Right lobe of liver (tissue), 4 donors: ENCODE measurements around the gene C6orf132.

Source experiments
- POLR2A ChIP-seq: fragments of 450-650 bp; IDR thresholded peaks from one replicate; pipeline ENCODE4 v1.6.1; 2017; ENCODE audit warnings: antibody characterized with exemption, mild to moderate bottlenecking
- TF ChIP-seq, protein P1 (sequence below), 4 donors: fragments of 200-600 bp in 3 of 4; fragments of 450-650 bp in 1 of 4; IDR thresholded peaks; one replicate each; pipeline versions ENCODE4 v1.5.1 to v1.8.0; 2016 to 2022; ENCODE audit warnings: antibody characterized with exemption in 4 of 4, mild to moderate bottlenecking in 2 of 4
- donor health status: DM: no; HTN: no; CAD: no.
- donor health status: DM: no; HTN: no; CAD: no.
- donor health status: DM: no; HTN: yes; CAD: no.

DNA sequence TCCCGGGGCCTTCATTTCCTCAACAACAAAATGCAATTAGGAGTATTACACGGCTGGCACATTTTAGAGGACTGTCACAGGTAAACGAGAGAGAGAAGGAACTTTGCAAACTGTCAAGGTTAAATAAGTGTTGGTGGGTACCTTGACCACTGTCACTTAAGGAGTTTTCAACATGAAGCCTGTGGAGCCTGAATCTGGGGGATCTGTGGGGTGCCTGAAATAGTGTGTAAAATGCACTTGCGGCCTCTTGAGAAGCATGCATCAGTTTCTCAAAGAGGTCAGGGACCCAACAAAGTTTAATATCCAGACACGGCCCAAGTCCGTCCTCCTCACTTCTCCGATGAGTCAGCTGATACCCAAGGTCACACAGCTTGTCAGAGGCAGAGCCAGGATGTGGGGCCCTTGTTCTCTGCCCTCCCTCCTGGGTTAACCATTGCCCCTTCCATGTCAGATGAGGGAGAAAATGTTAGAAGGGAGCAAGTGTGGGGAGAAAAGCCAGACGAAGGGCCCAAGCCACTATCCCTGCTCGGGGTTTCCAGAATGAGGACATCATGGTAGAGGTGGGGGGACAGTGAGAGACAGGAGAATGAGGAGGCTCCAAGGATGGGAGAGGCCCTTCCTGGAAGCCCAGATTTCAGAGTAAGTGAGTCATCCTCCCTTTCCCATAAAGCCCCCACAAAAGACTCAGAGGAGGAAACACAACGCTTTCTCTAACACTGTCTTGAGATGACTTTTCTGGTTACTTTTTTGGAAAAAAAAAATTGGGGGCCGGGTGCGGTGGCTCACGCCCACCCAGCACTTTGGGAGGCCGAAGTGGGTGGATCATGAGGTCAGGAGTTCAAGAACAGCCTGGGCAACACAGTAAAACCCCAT, 42.2 kb downstream of the C6orf132 start:
- TF ChIP-seq, protein P1, sequence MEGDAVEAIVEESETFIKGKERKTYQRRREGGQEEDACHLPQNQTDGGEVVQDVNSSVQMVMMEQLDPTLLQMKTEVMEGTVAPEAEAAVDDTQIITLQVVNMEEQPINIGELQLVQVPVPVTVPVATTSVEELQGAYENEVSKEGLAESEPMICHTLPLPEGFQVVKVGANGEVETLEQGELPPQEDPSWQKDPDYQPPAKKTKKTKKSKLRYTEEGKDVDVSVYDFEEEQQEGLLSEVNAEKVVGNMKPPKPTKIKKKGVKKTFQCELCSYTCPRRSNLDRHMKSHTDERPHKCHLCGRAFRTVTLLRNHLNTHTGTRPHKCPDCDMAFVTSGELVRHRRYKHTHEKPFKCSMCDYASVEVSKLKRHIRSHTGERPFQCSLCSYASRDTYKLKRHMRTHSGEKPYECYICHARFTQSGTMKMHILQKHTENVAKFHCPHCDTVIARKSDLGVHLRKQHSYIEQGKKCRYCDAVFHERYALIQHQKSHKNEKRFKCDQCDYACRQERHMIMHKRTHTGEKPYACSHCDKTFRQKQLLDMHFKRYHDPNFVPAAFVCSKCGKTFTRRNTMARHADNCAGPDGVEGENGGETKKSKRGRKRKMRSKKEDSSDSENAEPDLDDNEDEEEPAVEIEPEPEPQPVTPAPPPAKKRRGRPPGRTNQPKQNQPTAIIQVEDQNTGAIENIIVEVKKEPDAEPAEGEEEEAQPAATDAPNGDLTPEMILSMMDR (IDR thresholded peaks at IDR 0.05) = no peak
- no peak for TF ChIP-seq POLR2A
